OCI-LY1 (cell line): ENCODE results near the gene NXPH4.

Experiments used
- H2AFZ ChIP-seq: fragments of 200-600 bp; sonication (generic), shearing (Covaris generic); 2 replicates; pipeline ENCODE4 v1.6.0; 2014; ENCODE audit warnings: antibody characterized with exemption, mild to moderate bottlenecking, low read length
- H3F3A ChIP-seq: fragments of 200-600 bp; sonication (generic), shearing (Covaris generic); 2 replicates; pipeline ENCODE4 v1.6.0; 2014; ENCODE audit warnings: mild to moderate bottlenecking, antibody characterized with exemption, low read length, moderate library complexity; ENCODE audit not compliant: insufficient read depth
- H3K27ac ChIP-seq: fragments of 200-600 bp; sonication (generic); 2 replicates; pipeline ENCODE4 v1.5.1; 2014; ENCODE audit warnings: low read length, mixed run types, mild to moderate bottlenecking, low read depth; ENCODE audit not compliant: poor library complexity, severe bottlenecking
- H3K27me3 ChIP-seq: fragments of 200-600 bp; sonication (generic); 2 replicates; pipeline ENCODE4 v1.6.0; 2014; ENCODE audit warnings: antibody characterized with exemption, mild to moderate bottlenecking, low read length, moderate library complexity; ENCODE audit not compliant: insufficient read depth
- H3K36me3 ChIP-seq: fragments of 200-600 bp; sonication (generic); 2 replicates; pipeline ENCODE4 v1.6.1; 2014; ENCODE audit warnings: mild to moderate bottlenecking, antibody characterized with exemption, low read length, moderate library complexity, mixed read lengths; ENCODE audit not compliant: insufficient read depth
- H3K4me1 ChIP-seq: fragments of 200-600 bp; sonication (generic); 2 replicates; pipeline ENCODE4 v1.5.1; 2014; ENCODE audit warnings: mild to moderate bottlenecking, low read length, moderate library complexity; ENCODE audit not compliant: insufficient read depth, severe bottlenecking
- H3K4me2 ChIP-seq: fragments of 200-600 bp; sonication (generic), shearing (Covaris generic); 2 replicates; pipeline ENCODE4 v1.6.1; 2014; ENCODE audit warnings: low read length
- H3K4me3 ChIP-seq: fragments of 200-600 bp; sonication (generic); 2 replicates; pipeline ENCODE4 v1.5.1; 2014; ENCODE audit warnings: low read length, low read depth, mild to moderate bottlenecking, mixed read lengths; ENCODE audit not compliant: poor library complexity, severe bottlenecking
- H3K79me2 ChIP-seq: fragments of 200-600 bp; shearing (Covaris generic); 2 replicates; pipeline ENCODE4 v1.6.1; 2016; ENCODE audit warnings: mixed run types, low read length, mixed read lengths; ENCODE audit not compliant: insufficient read depth
- H3K9ac ChIP-seq: fragments of 200-600 bp; sonication (generic), shearing (Covaris generic); 2 replicates; pipeline ENCODE4 v1.6.1; 2014; ENCODE audit warnings: mild to moderate bottlenecking, low read length, mixed read lengths
- H3K9me2 ChIP-seq: fragments of 200-600 bp; sonication (generic), shearing (Covaris generic); 2 replicates; pipeline ENCODE4 v1.6.1; 2014; ENCODE audit warnings: low read depth, mild to moderate bottlenecking, low read length, mixed read lengths
- H3K9me3 ChIP-seq: fragments of 200-600 bp; shearing (Covaris generic); 2 replicates; pipeline ENCODE4 v1.6.1; 2014; ENCODE audit warnings: low read length, mixed read lengths
- H4K20me1 ChIP-seq: fragments of 200-600 bp; sonication (generic), shearing (Covaris generic); 2 replicates; pipeline ENCODE4 v1.6.0; 2016; ENCODE audit warnings: mild to moderate bottlenecking, low read length; ENCODE audit not compliant: insufficient read depth
- CTCF ChIP-seq: fragments of 200-600 bp; sonication (generic), shearing (Covaris generic); IDR thresholded peaks from 2 replicates; pipeline ENCODE4 v1.5.1; 2017; ENCODE audit warnings: mild to moderate bottlenecking, antibody characterized with exemption, low read length, moderate library complexity, mixed read lengths
- EZH2 ChIP-seq: fragments of 200-600 bp; sonication (generic), shearing (Covaris generic); IDR thresholded peaks from 2 replicates; pipeline ENCODE4 v1.8.0; 2017; ENCODE audit warnings: borderline replicate concordance, mixed run types, mild to moderate bottlenecking, antibody characterized with exemption, low read length, moderate library complexity, mixed read lengths

Gene NXPH4

GRCh38 chr12:57203791-57204190 is 12.8 kb upstream of the NXPH4 start:
- no peak for TF ChIP-seq EZH2
- TF ChIP-seq CTCF, result no peak
- no peak overlapping the region for H2AFZ ChIP-seq
- H3K9me2 ChIP-seq, result no peaks in the 10 kb centered on the region
- no peaks in the 10 kb centered on the region for H3F3A ChIP-seq
- no peaks in the 10 kb centered on the region for H3K36me3 ChIP-seq
- no peak overlapping the region for H3K4me2 ChIP-seq
- no peak overlapping the region for H3K4me3 ChIP-seq
- no peaks in the 10 kb centered on the region for H3K79me2 ChIP-seq
- H3K9me3 ChIP-seq, result no peaks in the 10 kb centered on the region
- peaks cover 28% of the 10 kb centered on the region; the same call in 1 of the 2 replicates for H3K27me3 ChIP-seq
- H3K9ac ChIP-seq, result no peak overlapping the region
- no peak overlapping the region for H3K27ac ChIP-seq
- H4K20me1 ChIP-seq, result no peaks in the 10 kb centered on the region
- no peaks in the 10 kb centered on the region for H3K4me1 ChIP-seq

- peaks cover 22% of the 10 kb centered on the region; the same call in 1 of the 2 replicates for H3K27me3 ChIP-seq
- no peak overlapping the region for H3K27ac ChIP-seq
- no peaks in the 10 kb centered on the region for H4K20me1 ChIP-seq
- no peaks in the 10 kb centered on the region for H3K79me2 ChIP-seq
- no peaks in the 10 kb centered on the region for H3K36me3 ChIP-seq
- H3K4me1 ChIP-seq, result no peaks in the 10 kb centered on the region
- H3F3A ChIP-seq, result no peaks in the 10 kb centered on the region
- no peaks in the 10 kb centered on the region for H3K9me2 ChIP-seq
- no peak overlapping the region for H3K4me2 ChIP-seq
- TF ChIP-seq EZH2, result no peak
- H3K4me3 ChIP-seq, result no peak overlapping the region
- no peak overlapping the region for H3K9ac ChIP-seq
- H2AFZ ChIP-seq, result no peak overlapping the region
- H3K9me3 ChIP-seq, result no peaks in the 10 kb centered on the region
Measured at GRCh38 chr12:57204454-57204853, 12.1 kb upstream of the NXPH4 start.

GRCh38 chr12:57205186-57205585 is 11.4 kb upstream of the NXPH4 start:
- Histone ChIP-seq H3K4me1 (peaks cover 2% of the 10 kb centered on the region), H3K79me2 (no peaks in the 10 kb centered on the region), H3K9me3 (no peaks in the 10 kb centered on the region), H3K9me2 (no peaks in the 10 kb centered on the region), H3K36me3 (no peaks in the 10 kb centered on the region), H3K4me2 (no peak overlapping the region), H3K9ac (no peak overlapping the region), H3K27me3 (peaks cover 16% of the 10 kb centered on the region; the same call in 1 of the 2 replicates), H4K20me1 (no peaks in the 10 kb centered on the region), H3K4me3 (no peak overlapping the region), H3K27ac (no peak overlapping the region), H3F3A (no peaks in the 10 kb centered on the region), H2AFZ (no peak overlapping the region)
- TF ChIP-seq CTCF, result no peak
- TF ChIP-seq EZH2, result no peak

- no peak for TF ChIP-seq EZH2
- no peak for TF ChIP-seq CTCF
- Histone ChIP-seq H3K4me3 (no peak overlapping the region), H3F3A (no peaks in the 10 kb centered on the region), H3K4me1 (peaks cover 9% of the 10 kb centered on the region), H3K4me2 (no peak overlapping the region), H4K20me1 (no peaks in the 10 kb centered on the region), H3K27ac (no peak overlapping the region), H2AFZ (no peak overlapping the region), H3K27me3 (peaks cover 16% of the 10 kb centered on the region; the same call in 1 of the 2 replicates), H3K36me3 (no peaks in the 10 kb centered on the region), H3K79me2 (no peaks in the 10 kb centered on the region), H3K9me3 (no peaks in the 10 kb centered on the region), H3K9me2 (no peaks in the 10 kb centered on the region), H3K9ac (no peak overlapping the region)
Measured at GRCh38 chr12:57205931-57206330, 10.7 kb upstream of the NXPH4 start.
